ENCODE measurements around the gene SMPD3. TPM values are rescaled to one million over a fixed set of nuclear protein-coding genes. Genes with fewer than 3 reads are reported as not detected.

SMPD3 gene
- total and polyA plus RNA-seq, 2 donors (not counting 3 experiments of a cell fraction or from before 2014, with no cell fraction given) = not detected

DNA sequence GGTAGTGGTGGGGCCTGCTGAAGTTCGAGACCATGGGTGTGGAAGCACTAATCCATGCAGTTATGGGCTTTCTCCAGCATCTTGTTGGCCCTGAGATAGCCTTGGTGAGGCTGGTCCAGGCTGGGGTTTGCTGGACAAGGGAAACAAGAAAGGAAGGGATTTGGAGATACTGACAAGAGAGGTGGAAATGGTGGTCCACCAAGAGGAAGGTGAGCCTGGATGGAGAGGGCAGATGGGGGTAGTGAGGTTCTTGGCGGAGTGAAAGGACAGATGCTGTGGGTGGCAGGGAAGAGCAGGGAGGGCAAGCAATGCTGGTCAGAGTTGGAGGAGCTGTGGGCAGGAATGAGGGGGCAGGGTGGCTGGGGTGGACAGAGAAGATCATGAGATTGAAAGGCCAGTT, 5.5 kb upstream of the SMPD3 start:
- Histone ChIP-seq H3K36me3 (ENCODE audit: control insufficient read depth in 2 of 2, extremely low read depth in 1 of 2, insufficient read depth in 2 of 2, low read length in 2 of 2) (no peaks in the 10 kb centered on the region), H4K20me1 (replicated peaks; ENCODE audit: control insufficient read depth, extremely low read depth, insufficient read depth, low read length) (no peaks in the 10 kb centered on the region), H3K9ac (replicated peaks; ENCODE audit: extremely low read depth, insufficient read depth, low read length) (no peak overlapping the region), H3K4me1 (ENCODE audit: control insufficient read depth, extremely low read depth, insufficient read depth, low read length) (no peaks in the 10 kb centered on the region), H2AFZ (ENCODE audit: low read depth, low read length) (no peak overlapping the region), H3K9me3 (replicated peaks; ENCODE audit: control insufficient read depth, insufficient read depth, low read length) (no peaks in the 10 kb centered on the region), H3K27ac (ENCODE audit: insufficient read depth, low read depth, low read length) (no peak overlapping the region), H3K27me3 (ENCODE audit: control insufficient read depth in 2 of 2, insufficient read depth in 2 of 2, low read length in 2 of 2) (peaks cover 0 to 3% of the 10 kb centered on the region in 2 experiments), H3K4me2 (ENCODE audit: insufficient read depth, low read length) (no peak overlapping the region), H3K9me1 (replicated peaks; ENCODE audit: control insufficient read depth, extremely low read depth, insufficient read depth, low read length) (no peaks in the 10 kb centered on the region), H3K79me2 (ENCODE audit: control insufficient read depth, insufficient read depth, low read length) (no peaks in the 10 kb centered on the region), H3K4me3 (replicated peaks in 1 of 3; ENCODE audit: insufficient read depth in 1 of 3, low read depth in 1 of 3, low read length in 3 of 3) (no peak overlapping the region)
- intact Hi-C loops (cut with micrococcal nuclease) (no loop called here), dilution Hi-C loops (cut with MboI; ENCODE audit: extremely low pct_ligation_motif_present, low sequenced_read_pairs) (no loop called here)
- no peak for DNase-seq (ENCODE audit: low read depth, low spot score)
- BruUV-seq (replicated peaks) = no TSS peak
- POLR2A ChIA-PET = no interaction called here
- TF ChIP-seq FOS (IDR thresholded peaks at IDR 0.05; ENCODE audit: borderline replicate concordance, insufficient read depth, low read length) = no peak
- no peak for TF ChIP-seq POLR2A (IDR thresholded peaks at IDR 0.05; ENCODE audit: low read depth, low read length)
- TF ChIP-seq, protein P1, sequence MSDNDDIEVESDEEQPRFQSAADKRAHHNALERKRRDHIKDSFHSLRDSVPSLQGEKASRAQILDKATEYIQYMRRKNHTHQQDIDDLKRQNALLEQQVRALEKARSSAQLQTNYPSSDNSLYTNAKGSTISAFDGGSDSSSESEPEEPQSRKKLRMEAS (IDR thresholded peaks at IDR 0.05; ENCODE audit: insufficient read depth, insufficient read length) = no peak
- no peak for TF ChIP-seq GATA2 (IDR thresholded peaks at IDR 0.05; ENCODE audit: insufficient read depth, insufficient read length, low read depth, low read length)
- no peak for TF ChIP-seq POLR2AphosphoS5 (IDR thresholded peaks at IDR 0.05; ENCODE audit: insufficient read depth, low read depth, low read length)
- TF ChIP-seq, protein P2, sequence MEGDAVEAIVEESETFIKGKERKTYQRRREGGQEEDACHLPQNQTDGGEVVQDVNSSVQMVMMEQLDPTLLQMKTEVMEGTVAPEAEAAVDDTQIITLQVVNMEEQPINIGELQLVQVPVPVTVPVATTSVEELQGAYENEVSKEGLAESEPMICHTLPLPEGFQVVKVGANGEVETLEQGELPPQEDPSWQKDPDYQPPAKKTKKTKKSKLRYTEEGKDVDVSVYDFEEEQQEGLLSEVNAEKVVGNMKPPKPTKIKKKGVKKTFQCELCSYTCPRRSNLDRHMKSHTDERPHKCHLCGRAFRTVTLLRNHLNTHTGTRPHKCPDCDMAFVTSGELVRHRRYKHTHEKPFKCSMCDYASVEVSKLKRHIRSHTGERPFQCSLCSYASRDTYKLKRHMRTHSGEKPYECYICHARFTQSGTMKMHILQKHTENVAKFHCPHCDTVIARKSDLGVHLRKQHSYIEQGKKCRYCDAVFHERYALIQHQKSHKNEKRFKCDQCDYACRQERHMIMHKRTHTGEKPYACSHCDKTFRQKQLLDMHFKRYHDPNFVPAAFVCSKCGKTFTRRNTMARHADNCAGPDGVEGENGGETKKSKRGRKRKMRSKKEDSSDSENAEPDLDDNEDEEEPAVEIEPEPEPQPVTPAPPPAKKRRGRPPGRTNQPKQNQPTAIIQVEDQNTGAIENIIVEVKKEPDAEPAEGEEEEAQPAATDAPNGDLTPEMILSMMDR (IDR thresholded peaks at IDR 0.05; ENCODE audit: extremely low read depth in 1 of 2, insufficient read depth in 1 of 2, low read depth in 1 of 2, low read length in 2 of 2) = no peak
- TF ChIP-seq MYC (IDR thresholded peaks at IDR 0.05; ENCODE audit: low read depth, low read length) = no peak
- no peak for TF ChIP-seq JUN (IDR thresholded peaks at IDR 0.05; ENCODE audit: borderline replicate concordance, insufficient read depth, insufficient read length, low read depth)
- TF ChIP-seq EZH2 (IDR thresholded peaks at IDR 0.05; ENCODE audit: borderline replicate concordance, low read depth, low read length, severe bottlenecking) = no peak
- no peak for FAIRE-seq
- CTCF ChIA-PET = no interaction called here

All from endothelial cell of umbilical vein (primary cell).